Panc1 (cell line): ENCODE measurements around the gene DYRK3. TPM values are rescaled to one million over a fixed set of nuclear protein-coding genes. Genes with fewer than 3 reads are reported as not detected.

Source experiments
- ATAC-seq: fragments of 200-7000 bp; cut with Tn5 transposase; 2 replicates; pipeline ENCODE4 v1.9.1; 2020; ENCODE audit warnings: mild to moderate bottlenecking, moderate library complexity
- BruUV-seq: library from RNA; stranded (reverse); fragments of 400-500 nt; replicated peaks from 2 replicates; lab custom pipeline; 2021; lab: Mats Ljungman, UMichigan
- CTCF ChIA-PET: fragments of 300-600 bp; sonication (Branson Sonifier 250); formaldehyde crosslinking; loops from one replicate; lab custom pipeline; 2022; ENCODE audit warnings: antibody characterized with exemption; lab: Charles Lee
- POLR2A ChIA-PET: fragments of 300-600 bp; sonication (Branson Sonifier 250); formaldehyde crosslinking; loops from one replicate; lab custom pipeline; 2022; ENCODE audit warnings: antibody characterized with exemption; lab: Charles Lee
- DNase-seq: peaks from one replicate; pipeline ENCODE4 v3.0.0-alpha.2; 2010; ENCODE audit warnings: low read depth, low spot score
- H3K27ac ChIP-seq: 2 replicates; pipeline ENCODE4 v1.5.1; 2011; ENCODE audit warnings: mild to moderate bottlenecking, low read length, inconsistent platforms
- H3K27me3 ChIP-seq: fragments of 200-500 bp; sonication (Bioruptor generic); 2 replicates; pipeline ENCODE4 v1.6.0; 2014; ENCODE audit warnings: low read length, inconsistent platforms; ENCODE audit not compliant: control insufficient read depth, insufficient read depth
- H3K36me3 ChIP-seq: fragments of 200-500 bp; sonication (Bioruptor generic); 2 replicates; pipeline ENCODE4 v1.5.1; 2014; ENCODE audit warnings: inconsistent platforms, mild to moderate bottlenecking, low read length, moderate library complexity; ENCODE audit not compliant: control insufficient read depth, insufficient read depth
- H3K4me1 ChIP-seq: 2 replicates; pipeline ENCODE4 v1.5.1; 2011; ENCODE audit warnings: inconsistent platforms, mild to moderate bottlenecking, low read length, moderate library complexity; ENCODE audit not compliant: control insufficient read depth, insufficient read depth
- H3K4me3 ChIP-seq, 2 experiments: 2 replicates each; pipeline ENCODE4 v1.5.1; 2011 to 2012; ENCODE audit warnings: low read depth in 2 of 2, low read length in 2 of 2, mild to moderate bottlenecking in 2 of 2, inconsistent platforms in 1 of 2, moderate library complexity in 1 of 2
- H3K9me3 ChIP-seq: fragments of 200-500 bp; sonication (Bioruptor generic); 2 replicates; pipeline ENCODE4 v1.5.1; 2014; ENCODE audit warnings: low read depth, mild to moderate bottlenecking, inconsistent platforms, low read length, moderate library complexity; ENCODE audit not compliant: control insufficient read depth, insufficient read depth
- CTCF ChIP-seq: fragments of 450-650 bp; IDR thresholded peaks from 2 replicates; pipeline ENCODE4 v1.5.1; 2017; ENCODE audit warnings: mild to moderate bottlenecking
- POLR2AphosphoS5 ChIP-seq: IDR thresholded peaks from 2 replicates; pipeline ENCODE4 v1.6.1; 2012; ENCODE audit warnings: mild to moderate bottlenecking, low read depth, low read length, moderate library complexity
- REST ChIP-seq, 2 experiments: IDR thresholded peaks; 2 replicates each; pipeline ENCODE4 v1.6.1; 2011 to 2012; ENCODE audit warnings: low read depth in 2 of 2, control low read depth in 1 of 2, low read length in 1 of 2, mild to moderate bottlenecking in 1 of 2, moderate library complexity in 1 of 2; ENCODE audit not compliant: insufficient read depth in 1 of 2
- SIN3A ChIP-seq: IDR thresholded peaks from 2 replicates; pipeline ENCODE4 v1.6.1; 2012; ENCODE audit warnings: low read depth, mild to moderate bottlenecking, low read length, moderate library complexity, borderline replicate concordance; ENCODE audit not compliant: insufficient read depth
- TCF7L2 ChIP-seq: IDR thresholded peaks from 2 replicates; pipeline ENCODE4 v1.6.1; 2011; ENCODE audit warnings: mild to moderate bottlenecking, low read depth, low read length, inconsistent platforms
- in situ Hi-C: cut with HindIII; loops from 2 replicates; pipeline ENCODE4 v1.10.0; 2016; ENCODE audit warnings: low sequenced_read_pairs, low pct_unique_long_range_greater_than_20kb
- intact Hi-C: fragments of 100-400 bp; cut with micrococcal nuclease; formaldehyde crosslinking; loops from one replicate; pipeline ENCODE4 v1.10.0; 2022; ENCODE audit not compliant: unreplicated experiment
- total RNA-seq: library from RNA; stranded (reverse); gene quantifications from one replicate; pipeline ENCODE4 v1.2.1, GENCODE V29; 2021; ENCODE audit not compliant: unreplicated experiment

The DYRK3 gene
- total RNA-seq, 1 experiment from 2014 or later: 12.0 TPM

- TF ChIP-seq SIN3A (no peak), TCF7L2 (no peak), CTCF (no peak), POLR2AphosphoS5 (no peak)
- Histone ChIP-seq H3K4me3 (no peak overlapping the region), H3K4me1 (peaks cover 44% of the 10 kb centered on the region), H3K27ac (no peak overlapping the region; the same call in 1 of the 2 replicates), H3K9me3 (no peaks in the 10 kb centered on the region), H3K36me3 (no peaks in the 10 kb centered on the region; the same call in 1 of the 2 replicates), H3K27me3 (peaks cover 2% of the 10 kb centered on the region; the same call in 1 of the 2 replicates)
- in situ Hi-C loops (no loop called here), intact Hi-C loops (no loop called here)
- ChIA-PET CTCF (no interaction called here), POLR2A (interaction anchor here (0.5 kb wide), 3 partner anchors 9 to 958 kb away, joined by 4 to 9 read pairs (median 6); no protein-coding TSS in a partner anchor)
- no TSS peak for BruUV-seq
- DNase-seq: no peak
- ATAC-seq: no peak
Observed at GRCh38 chr1:206687915-206688442, 52.6 kb downstream of the DYRK3 start.

- Histone ChIP-seq H3K9me3 (no peaks in the 10 kb centered on the region), H3K27ac (no peak overlapping the region), H3K27me3 (no peaks in the 10 kb centered on the region), H3K4me3 (no peak overlapping the region), H3K36me3 (no peaks in the 10 kb centered on the region; the same call in 1 of the 2 replicates), H3K4me1 (peaks cover 56% of the 10 kb centered on the region)
- in situ Hi-C loops (no loop called here), intact Hi-C loops (no loop called here)
- TF ChIP-seq TCF7L2: no peak
- TF ChIP-seq CTCF: no peak
- TF ChIP-seq REST (IDR thresholded peaks at IDR 0.05; ENCODE audit: insufficient read depth in 1 of 2, low read depth in 2 of 2, low read length in 1 of 2): no peak
- ChIA-PET POLR2A (no interaction called here), CTCF (interaction anchor here (0.6 kb wide), 1 partner anchor 36 kb away, joined by 3 read pairs; no protein-coding TSS in a partner anchor)
- DNase-seq (no peak), ATAC-seq (no peak)
- no TSS peak for BruUV-seq
Observed at GRCh38 chr1:206690516-206690915, 55.2 kb downstream of the DYRK3 start.
